Measurements from ENCODE around the gene HDGFL2.
A peak's percentile ranks its signal among the peaks of the same experiment; 100 is the strongest.

HDGFL2 gene

GRCh38 chr19:4445963-4446703 lies 26.0 kb upstream of the HDGFL2 start:
- no peak for DNase-seq

GRCh38 chr19:4446704-4447200 lies 25.3 kb upstream of the HDGFL2 start:
- DNase-seq: no peak

- DNase-seq: no peak
Measured at GRCh38 chr19:4447327-4448146, 24.6 kb upstream of the HDGFL2 start.

- no peak for DNase-seq
Measured at GRCh38 chr19:4448147-4448985, 23.7 kb upstream of the HDGFL2 start.

GRCh38 chr19:4449022-4449638 lies 23.0 kb upstream of the HDGFL2 start:
- DNase-seq: no peak

GRCh38 chr19:4449639-4450028 lies 22.5 kb upstream of the HDGFL2 start:
- DNase-seq: no peak

- DNase-seq: no peak
Measured at GRCh38 chr19:4452230-4452990, 19.7 kb upstream of the HDGFL2 start.

GRCh38 chr19:4453232-4454179 lies 18.6 kb upstream of the HDGFL2 start:
- no peak for DNase-seq

- peak; percentile 70 for DNase-seq
Measured at GRCh38 chr19:4454747-4455718, 17.1 kb upstream of the HDGFL2 start.

- peak; percentile 42 for DNase-seq
Measured at GRCh38 chr19:4455719-4456475, 16.2 kb upstream of the HDGFL2 start.

- DNase-seq: peak; percentile 79
Measured at GRCh38 chr19:4456476-4456842, 15.6 kb upstream of the HDGFL2 start.

GRCh38 chr19:4456843-4457653 lies 15.0 kb upstream of the HDGFL2 start:
- peak; percentile 69 for DNase-seq

- DNase-seq: peak; percentile 97
Measured at GRCh38 chr19:4457654-4458395, 14.3 kb upstream of the HDGFL2 start, which contains the start of gene UBXN6. UBXN6 (minus strand) TSS chr19:4457794; CDS start chr19:4457697, 97 bp downstream.

- DNase-seq: no peak
Measured at GRCh38 chr19:4464815-4465581, 7.1 kb upstream of the HDGFL2 start.

GRCh38 chr19:4467835-4468234 lies 4.3 kb upstream of the HDGFL2 start:
- DNase-seq: no peak
